Subcutaneous abdominal adipose tissue (tissue), 5 donors: ENCODE data around the gene EML5.

Source experiments
- H3K27ac ChIP-seq: one replicate; pipeline ENCODE4 v1.7.0; 2013; ENCODE audit warnings: low read depth, mild to moderate bottlenecking, inconsistent platforms, low read length, moderate library complexity
- H3K27me3 ChIP-seq, 5 donors: one replicate each; pipeline ENCODE4 v1.7.0; 2013; ENCODE audit warnings: low read length in 5 of 5, inconsistent platforms in 1 of 5; ENCODE audit not compliant: control insufficient read depth in 5 of 5, insufficient read depth in 4 of 5
- H3K36me3 ChIP-seq, 5 donors: one replicate each; pipeline ENCODE4 v1.7.0; 2013; ENCODE audit warnings: low read length in 5 of 5; ENCODE audit not compliant: control insufficient read depth in 5 of 5, insufficient read depth in 5 of 5
- H3K4me1 ChIP-seq, 5 donors: one replicate each; pipeline ENCODE4 v1.7.0; 2013; ENCODE audit warnings: low read length in 5 of 5, mild to moderate bottlenecking in 3 of 5, moderate library complexity in 1 of 5; ENCODE audit not compliant: control insufficient read depth in 5 of 5, insufficient read depth in 5 of 5
- H3K4me3 ChIP-seq, 5 donors: one replicate each; pipeline ENCODE4 v1.7.0; 2013; ENCODE audit warnings: low read length in 5 of 5, low read depth in 1 of 5
- H3K9ac ChIP-seq, 5 donors: one replicate each; pipeline ENCODE4 v1.7.0; 2013; ENCODE audit warnings: low read length in 5 of 5, mild to moderate bottlenecking in 4 of 5, moderate library complexity in 3 of 5
- H3K9me3 ChIP-seq, 5 donors: one replicate each; pipeline ENCODE4 v1.7.0; 2013; ENCODE audit warnings: low read length in 5 of 5; ENCODE audit not compliant: control insufficient read depth in 5 of 5
- donor health status: healthy.
- donor health status: healthy.
- donor health status: healthy.
- donor health status: healthy.
- donor health status: healthy.

The EML5 gene

GRCh38 chr14:88683119-88683518 lies 109.6 kb downstream of the EML5 start:
- H3K27ac ChIP-seq, result no peak overlapping the region
- H3K36me3 ChIP-seq, result no peaks in the 10 kb centered on the region
- no peaks in the 10 kb centered on the region for H3K4me1 ChIP-seq
- no peaks in the 10 kb centered on the region for H3K27me3 ChIP-seq
- H3K4me3 ChIP-seq, result no peak overlapping the region
- H3K9ac ChIP-seq, result no peak overlapping the region
- H3K9me3 ChIP-seq, result no peaks in the 10 kb centered on the region

- no peaks in the 10 kb centered on the region for H3K9me3 ChIP-seq
Measured at GRCh38 chr14:88682495-88683114, 110.1 kb downstream of the EML5 start.

GRCh38 chr14:88681755-88682494 lies 110.8 kb downstream of the EML5 start:
- no peak overlapping the region for H3K27ac ChIP-seq
- no peaks in the 10 kb centered on the region for H3K36me3 ChIP-seq
- H3K4me1 ChIP-seq, result no peaks in the 10 kb centered on the region
- H3K27me3 ChIP-seq, result no peaks in the 10 kb centered on the region
- H3K4me3 ChIP-seq, result no peak overlapping the region
- H3K9me3 ChIP-seq, result no peaks in the 10 kb centered on the region
- H3K9ac ChIP-seq, result no peak overlapping the region

More at GRCh38 chr14:88682495-88683114, 110.1 kb downstream of the EML5 start:
- no peak overlapping the region for H3K27ac ChIP-seq
- H3K9ac ChIP-seq, result no peak overlapping the region
- H3K27me3 ChIP-seq, result no peaks in the 10 kb centered on the region
- H3K4me1 ChIP-seq, result no peaks in the 10 kb centered on the region
- H3K36me3 ChIP-seq, result no peaks in the 10 kb centered on the region
- no peak overlapping the region for H3K4me3 ChIP-seq

- Histone ChIP-seq H3K9ac (no peak overlapping the region), H3K27ac (no peak overlapping the region), H3K36me3 (no peaks in the 10 kb centered on the region), H3K9me3 (peaks cover 0 to 4% (median 0%) of the 10 kb centered on the region in 5 donors), H3K27me3 (peaks cover 0 to 3% (median 0%) of the 10 kb centered on the region in 5 donors), H3K4me1 (peaks cover 0 to 11% (median 4%) of the 10 kb centered on the region in 5 donors), H3K4me3 (no peak overlapping the region)
Measured at GRCh38 chr14:88669346-88669745, 123.4 kb downstream of the EML5 start.

GRCh38 chr14:88668448-88669116 lies 124.2 kb downstream of the EML5 start:
- Histone ChIP-seq H3K4me3 (no peak overlapping the region), H3K4me1 (peaks cover 0 to 11% (median 4%) of the 10 kb centered on the region in 5 donors), H3K9ac (no peak overlapping the region), H3K9me3 (peaks cover 0 to 4% (median 0%) of the 10 kb centered on the region in 5 donors), H3K36me3 (no peaks in the 10 kb centered on the region), H3K27ac (no peak overlapping the region), H3K27me3 (peaks cover 0 to 3% (median 0%) of the 10 kb centered on the region in 5 donors)

- H3K4me3 ChIP-seq, result no peak overlapping the region
- H3K4me1 ChIP-seq, result peaks cover 0 to 11% (median 4%) of the 10 kb centered on the region in 5 donors
- H3K9me3 ChIP-seq, result peaks cover 0 to 4% (median 0%) of the 10 kb centered on the region in 5 donors
- H3K36me3 ChIP-seq, result no peaks in the 10 kb centered on the region
- no peak overlapping the region for H3K27ac ChIP-seq
- H3K9ac ChIP-seq, result peak overlapping the region in 1 of 5 donors; percentile 13
- peaks cover 0 to 3% (median 0%) of the 10 kb centered on the region in 5 donors for H3K27me3 ChIP-seq
Measured at GRCh38 chr14:88667555-88668273, 125.0 kb downstream of the EML5 start.

- no peaks in the 10 kb centered on the region for H3K9me3 ChIP-seq
- no peak overlapping the region for H3K4me3 ChIP-seq
- H3K4me1 ChIP-seq, result peaks cover 0 to 5% (median 0%) of the 10 kb centered on the region in 5 donors
- H3K27me3 ChIP-seq, result no peaks in the 10 kb centered on the region
- H3K36me3 ChIP-seq, result no peaks in the 10 kb centered on the region
- H3K9ac ChIP-seq, result no peak overlapping the region
- H3K27ac ChIP-seq, result no peak overlapping the region
Measured at GRCh38 chr14:88660056-88660455, 132.7 kb downstream of the EML5 start.

GRCh38 chr14:88639221-88639620 lies 153.5 kb downstream of the EML5 start:
- H3K27me3 ChIP-seq, result no peaks in the 10 kb centered on the region
- H3K36me3 ChIP-seq, result no peaks in the 10 kb centered on the region
- peaks cover 0 to 4% (median 0%) of the 10 kb centered on the region in 5 donors for H3K4me1 ChIP-seq
- no peak overlapping the region for H3K27ac ChIP-seq
- no peak overlapping the region for H3K9ac ChIP-seq
- no peak overlapping the region for H3K4me3 ChIP-seq
- peaks cover 0 to 5% (median 0%) of the 10 kb centered on the region in 5 donors for H3K9me3 ChIP-seq

GRCh38 chr14:88632512-88632911 lies 160.2 kb downstream of the EML5 start:
- Histone ChIP-seq H3K27ac (no peak overlapping the region), H3K9me3 (no peaks in the 10 kb centered on the region), H3K9ac (no peak overlapping the region), H3K27me3 (no peaks in the 10 kb centered on the region), H3K36me3 (no peaks in the 10 kb centered on the region), H3K4me3 (no peak overlapping the region), H3K4me1 (no peaks in the 10 kb centered on the region)
